HCEC 1CT (cell line): Measurements from ENCODE around the gene CRACR2A.

ENCODE experiments used
- DNase-seq: peaks from one replicate; pipeline ENCODE4 v3.0.0-alpha.2; 2017

CRACR2A gene, protein sequence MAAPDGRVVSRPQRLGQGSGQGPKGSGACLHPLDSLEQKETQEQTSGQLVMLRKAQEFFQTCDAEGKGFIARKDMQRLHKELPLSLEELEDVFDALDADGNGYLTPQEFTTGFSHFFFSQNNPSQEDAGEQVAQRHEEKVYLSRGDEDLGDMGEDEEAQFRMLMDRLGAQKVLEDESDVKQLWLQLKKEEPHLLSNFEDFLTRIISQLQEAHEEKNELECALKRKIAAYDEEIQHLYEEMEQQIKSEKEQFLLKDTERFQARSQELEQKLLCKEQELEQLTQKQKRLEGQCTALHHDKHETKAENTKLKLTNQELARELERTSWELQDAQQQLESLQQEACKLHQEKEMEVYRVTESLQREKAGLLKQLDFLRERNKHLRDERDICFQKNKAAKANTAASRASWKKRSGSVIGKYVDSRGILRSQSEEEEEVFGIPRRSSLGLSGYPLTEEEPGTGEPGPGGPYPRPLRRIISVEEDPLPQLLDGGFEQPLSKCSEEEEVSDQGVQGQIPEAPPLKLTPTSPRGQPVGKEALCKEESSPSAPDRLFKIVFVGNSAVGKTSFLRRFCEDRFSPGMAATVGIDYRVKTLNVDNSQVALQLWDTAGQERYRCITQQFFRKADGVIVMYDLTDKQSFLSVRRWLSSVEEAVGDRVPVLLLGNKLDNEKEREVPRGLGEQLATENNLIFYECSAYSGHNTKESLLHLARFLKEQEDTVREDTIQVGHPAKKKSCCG

DNA sequence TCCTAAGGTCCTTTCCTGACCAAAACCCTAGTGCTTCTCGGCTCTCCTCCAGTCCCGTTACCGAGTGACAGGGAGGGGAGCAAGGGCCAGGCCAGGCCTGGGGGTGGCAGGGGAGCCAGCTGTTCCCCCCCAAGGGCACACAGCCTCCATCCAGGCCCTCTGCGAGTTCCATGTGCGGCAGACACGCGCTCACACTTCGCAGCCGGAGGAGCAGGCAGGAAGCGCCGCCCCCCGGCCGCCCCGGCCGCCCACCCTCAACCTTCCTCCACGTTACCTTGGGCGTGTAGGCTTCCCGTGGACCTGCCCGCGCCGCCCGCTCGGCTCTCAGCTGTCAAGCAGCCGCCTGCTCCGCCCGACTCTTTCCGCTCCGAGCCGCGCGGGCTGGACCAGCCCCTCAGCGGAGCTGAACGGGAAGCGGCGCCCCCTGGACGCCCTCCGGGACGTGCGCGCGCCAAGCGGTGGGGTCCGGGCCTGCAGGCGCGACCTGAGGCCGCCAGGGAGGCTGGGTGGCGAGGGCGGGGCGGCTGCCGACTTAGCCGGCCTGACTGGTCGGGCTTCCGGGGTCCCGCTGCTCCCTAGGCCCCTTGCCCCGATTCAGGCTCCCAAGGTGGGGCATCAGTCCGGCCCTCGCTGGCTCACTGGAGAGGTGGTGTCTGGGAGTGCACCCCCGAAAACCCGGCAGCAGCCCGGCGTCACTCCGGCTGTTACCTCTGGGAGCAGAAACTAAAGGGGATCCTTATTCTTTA, at the start of gene CRACR2A:
Gene CRACR2A, minus strand, starts transcription at position 369 of the 746 bp plus-strand sequence. CDS start 56,110 bp downstream, outside the sequence.
- peak; percentile 75 for DNase-seq

DNA sequence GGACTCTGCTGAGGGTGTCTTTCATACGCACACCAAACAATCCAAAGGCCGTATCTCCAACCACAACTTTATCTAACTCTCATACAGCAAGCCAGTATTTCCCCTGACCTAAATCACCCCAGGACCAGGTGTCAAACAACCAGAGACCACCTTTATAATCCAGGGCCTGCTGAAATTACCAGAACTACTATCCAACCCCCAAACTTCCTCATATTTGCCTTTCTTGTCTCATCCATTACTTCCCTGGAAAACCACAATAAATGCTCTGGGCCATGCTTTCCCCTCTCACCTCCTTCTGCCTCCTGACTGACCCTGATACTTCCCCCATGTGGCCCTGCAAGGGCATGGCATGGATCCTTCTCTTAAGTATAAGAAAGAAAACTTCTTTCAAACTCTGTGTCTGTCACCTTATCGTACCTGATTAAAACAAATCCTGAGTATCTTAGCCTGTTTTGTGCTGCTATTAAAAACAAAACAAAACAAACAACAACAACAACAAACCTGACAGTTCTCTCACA, 44.7 kb upstream of the CRACR2A start:
- no peak for DNase-seq

DNA sequence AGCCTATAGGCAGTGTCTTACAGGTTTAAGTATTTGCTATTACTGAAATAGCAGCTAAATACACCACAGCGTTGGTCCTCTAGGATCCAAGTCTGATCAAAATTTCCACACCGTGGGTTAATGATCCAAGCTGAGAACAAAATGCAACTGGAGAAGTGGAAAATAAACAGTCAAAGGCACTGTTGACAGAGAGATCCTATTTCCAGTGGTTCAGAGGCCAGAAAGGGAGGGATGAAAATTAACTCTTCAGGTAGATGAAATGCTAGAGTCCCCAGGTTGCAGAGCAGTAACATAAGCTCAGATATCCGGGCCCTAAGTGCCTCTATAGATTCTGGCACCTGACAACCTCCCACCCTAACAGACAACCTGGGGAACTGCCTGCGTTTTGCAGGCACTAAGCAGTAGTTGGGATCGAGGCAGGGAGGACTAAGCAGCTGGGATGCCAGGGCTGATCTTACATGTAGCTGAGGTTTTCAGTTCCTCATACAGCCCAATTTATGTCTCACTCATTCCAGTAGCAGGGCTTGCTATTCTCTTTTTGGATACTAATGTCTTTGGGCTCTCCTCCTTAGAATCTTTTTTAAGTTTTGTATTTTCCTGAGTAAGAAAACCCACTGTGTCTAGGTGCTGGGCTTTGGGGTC, 42.7 kb upstream of the CRACR2A start:
- no peak for DNase-seq

DNA sequence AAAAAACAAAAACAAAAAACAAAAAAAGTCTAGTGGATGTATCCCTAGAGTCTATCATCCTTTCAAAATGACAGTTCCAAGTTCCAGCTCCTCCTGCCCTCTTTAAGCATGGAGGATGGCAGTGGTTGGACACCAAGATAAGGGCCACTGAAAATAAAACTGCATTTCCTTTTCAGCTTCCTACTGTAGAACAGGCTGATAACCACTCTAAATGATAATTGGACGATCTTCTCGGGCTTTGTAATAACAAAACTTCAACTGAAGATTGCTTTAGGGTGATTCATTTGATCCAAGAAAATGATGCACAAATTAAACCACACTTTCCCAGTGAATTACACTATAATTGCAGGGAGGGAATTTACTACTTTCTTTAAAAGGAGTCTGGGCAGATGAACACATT, 42.2 kb upstream of the CRACR2A start:
- no peak for DNase-seq

DNA sequence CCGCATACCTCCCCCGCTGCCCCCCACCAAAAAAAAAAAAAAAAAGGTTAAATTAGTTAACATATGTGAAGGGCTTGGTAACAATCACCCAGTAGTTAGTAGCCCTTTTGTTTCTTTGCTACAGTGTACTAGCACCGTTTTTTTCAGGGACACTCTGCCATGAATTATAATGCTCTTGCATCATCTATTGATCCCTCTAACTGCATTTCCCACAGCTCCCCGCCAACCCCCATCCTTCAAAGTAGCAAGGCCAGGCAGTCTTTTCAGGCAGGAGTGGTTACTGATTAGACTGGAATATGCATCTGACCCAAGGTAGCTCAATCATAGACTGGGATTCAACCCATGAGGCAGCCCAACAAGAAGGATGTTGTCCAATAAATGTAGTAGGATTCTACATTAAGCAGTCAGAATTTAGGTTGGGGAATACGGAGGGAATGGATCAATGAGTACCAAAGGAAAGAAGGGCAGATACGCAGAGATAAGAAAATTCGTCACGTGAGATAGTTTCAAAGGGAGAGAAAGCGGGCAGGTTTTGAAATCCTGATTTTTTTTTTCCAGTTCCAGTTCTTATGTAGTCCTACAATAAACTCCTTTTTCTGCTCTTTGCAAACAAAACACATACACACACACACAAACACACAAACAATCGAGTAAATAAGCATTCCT, 39.8 kb upstream of the CRACR2A start:
- DNase-seq = no peak

DNA sequence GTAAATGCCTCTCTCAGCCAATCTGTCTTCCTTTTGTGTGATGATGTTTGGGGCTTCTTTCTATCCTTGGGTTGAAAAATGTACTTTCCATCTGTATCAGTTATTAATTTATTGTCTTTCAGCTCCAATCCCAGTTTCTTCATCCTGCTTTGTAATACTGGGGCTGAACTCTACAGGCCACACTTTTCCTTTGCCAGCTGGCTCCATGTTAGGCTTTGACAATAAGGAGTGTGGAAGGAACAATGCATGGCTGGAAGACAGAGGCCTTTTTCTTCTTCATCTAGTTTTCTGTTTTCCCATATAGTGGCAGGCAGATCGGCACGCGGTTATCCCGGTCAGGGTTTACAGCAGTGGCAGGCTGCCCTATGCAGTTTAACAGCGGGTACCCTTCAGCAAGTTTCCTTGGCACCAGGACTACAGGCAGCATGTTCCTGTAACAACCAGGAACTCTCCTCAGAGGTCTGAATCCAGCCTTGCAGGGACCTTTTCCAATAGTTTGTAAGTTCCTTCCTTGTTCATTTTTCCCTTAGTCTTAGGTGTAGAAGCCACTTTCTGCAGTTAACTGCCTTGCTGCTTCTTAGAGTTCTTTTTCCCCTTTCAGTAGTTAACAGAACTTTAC, 38.5 kb upstream of the CRACR2A start:
- DNase-seq = no peak

DNA sequence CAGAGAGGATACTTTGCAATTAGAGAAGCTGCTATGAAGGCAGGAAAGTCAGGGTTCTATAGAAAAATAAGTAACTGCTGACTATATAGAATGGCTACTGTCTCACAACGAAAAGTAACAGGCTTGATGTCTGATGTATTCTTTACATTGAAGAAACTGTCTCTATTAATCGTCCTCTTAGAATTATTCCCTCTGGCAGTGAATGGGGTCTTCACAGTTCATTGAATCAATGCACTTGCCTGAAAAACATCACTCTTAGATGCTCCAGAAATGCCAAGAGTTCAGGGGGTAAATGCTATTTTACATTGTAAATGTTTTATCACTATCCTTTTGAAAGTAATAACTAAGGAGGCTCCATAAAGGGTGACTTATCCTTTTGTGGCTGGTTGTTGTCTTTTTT, 37.7 kb upstream of the CRACR2A start:
- DNase-seq = no peak

DNA sequence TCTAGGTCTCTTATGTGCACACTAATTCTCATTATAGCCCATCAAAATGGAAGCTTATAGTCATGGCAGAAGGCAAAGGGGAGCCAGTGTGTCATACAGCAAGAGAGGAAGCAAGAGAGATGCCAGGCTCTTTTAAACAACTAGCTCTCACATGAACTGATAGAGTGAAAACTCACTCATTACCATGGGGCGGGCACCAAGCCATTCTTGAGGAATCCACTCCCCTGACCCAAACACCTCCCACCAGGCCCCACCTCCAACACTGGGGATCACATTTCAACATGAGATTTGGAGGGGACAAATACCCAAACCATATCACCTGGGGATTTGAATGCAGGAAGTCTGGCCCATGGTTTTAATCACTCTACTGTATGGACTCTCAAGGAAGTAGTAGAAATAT, 36.9 kb upstream of the CRACR2A start:
- DNase-seq = no peak

DNA sequence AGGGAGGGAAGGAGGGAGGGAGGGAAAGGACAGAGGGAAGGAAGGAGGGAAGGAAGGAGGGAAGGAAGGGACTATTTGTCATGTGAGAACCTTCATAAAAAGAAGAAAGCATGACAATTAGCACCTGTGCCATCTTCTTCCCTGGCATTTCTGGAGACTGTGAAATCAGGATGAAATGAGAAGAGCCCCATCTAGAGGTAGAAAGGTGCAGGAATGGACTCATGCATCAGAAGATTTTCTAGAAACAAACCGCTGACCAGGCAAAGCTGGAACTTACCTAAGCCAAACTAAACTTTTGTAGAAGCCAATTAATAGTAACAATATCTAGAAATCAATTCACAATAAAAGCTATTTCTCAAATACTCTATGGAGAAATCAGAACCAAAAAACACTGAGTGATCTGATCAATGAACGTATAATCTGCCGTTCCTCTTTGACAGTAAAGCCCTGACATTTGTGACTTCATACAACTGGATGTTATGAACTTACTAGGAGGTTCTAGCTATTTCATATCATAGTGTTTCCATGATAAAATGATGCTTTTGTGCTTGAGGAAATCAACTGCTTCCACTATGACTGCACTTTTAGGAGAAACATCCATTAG, 24.4 kb upstream of the CRACR2A start:
- DNase-seq = peak; percentile 36

DNA sequence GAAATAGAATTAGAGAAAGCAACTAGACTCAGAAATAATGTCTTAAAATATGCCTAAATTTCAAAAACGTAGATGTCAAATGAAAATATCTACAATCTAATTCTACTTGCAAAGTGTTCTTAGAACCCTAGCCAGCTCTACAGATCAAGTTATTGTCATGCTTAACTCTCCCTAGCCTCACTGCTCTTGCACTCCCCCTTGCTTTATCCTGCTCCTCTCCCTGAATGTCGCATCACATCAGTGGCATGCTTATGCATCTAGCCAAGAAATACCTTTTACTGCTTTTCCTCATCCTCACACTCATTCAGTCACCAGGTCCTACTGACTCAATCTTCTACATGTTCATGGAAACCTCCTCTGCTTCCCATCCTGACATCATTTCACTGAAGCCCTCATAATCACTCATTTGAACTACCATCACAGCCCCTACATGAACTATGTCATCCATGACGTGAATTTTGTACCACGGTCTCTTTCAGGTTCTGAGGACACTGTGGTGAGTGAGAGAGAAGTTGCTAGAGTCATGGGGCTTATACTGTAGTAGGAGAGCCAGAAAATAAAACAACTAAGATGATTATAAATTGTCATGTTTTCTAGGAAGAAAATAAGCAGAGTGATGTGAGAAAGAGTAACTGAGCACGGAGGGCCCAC, 22.6 kb upstream of the CRACR2A start:
- DNase-seq = no peak

DNA sequence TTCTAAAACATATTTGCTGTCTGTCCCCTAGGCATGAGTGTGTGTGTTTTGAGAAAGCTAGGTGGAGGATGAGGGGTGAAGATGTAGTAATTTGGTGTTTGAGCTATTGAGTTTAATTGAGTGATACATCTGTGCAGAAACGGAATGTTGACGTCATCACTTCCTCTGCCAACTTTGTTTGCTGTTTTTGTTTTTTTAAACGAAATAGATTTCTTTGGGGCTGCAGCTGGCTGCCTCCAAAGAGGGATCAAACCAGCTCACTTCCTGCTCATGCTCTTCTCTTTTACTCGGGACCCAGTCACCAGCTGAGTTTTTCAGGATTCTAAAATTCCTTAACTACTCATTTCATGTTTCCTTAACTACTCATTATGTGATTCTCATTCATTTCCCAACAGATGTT, 19.5 kb upstream of the CRACR2A start:
- peak; percentile 83 for DNase-seq

DNA sequence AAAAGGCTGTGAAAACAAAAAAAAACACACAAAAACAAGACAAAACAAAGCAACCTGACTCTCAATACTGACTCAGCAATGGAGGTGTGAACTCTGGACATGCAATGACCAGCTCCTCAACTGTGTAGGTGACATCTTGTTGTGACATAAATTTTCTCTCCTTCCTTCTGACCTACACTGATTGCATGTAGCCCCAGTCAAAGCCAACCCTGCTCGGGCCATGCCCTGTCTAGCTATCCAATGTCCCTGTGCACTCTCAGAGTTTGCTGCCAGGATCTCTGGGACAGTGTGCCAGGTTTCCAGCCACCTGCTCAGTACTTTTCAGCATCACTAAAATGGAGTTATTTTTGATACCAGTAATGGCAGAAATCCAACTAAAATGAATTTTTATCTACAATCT, 18.9 kb upstream of the CRACR2A start:
- no peak for DNase-seq

DNA sequence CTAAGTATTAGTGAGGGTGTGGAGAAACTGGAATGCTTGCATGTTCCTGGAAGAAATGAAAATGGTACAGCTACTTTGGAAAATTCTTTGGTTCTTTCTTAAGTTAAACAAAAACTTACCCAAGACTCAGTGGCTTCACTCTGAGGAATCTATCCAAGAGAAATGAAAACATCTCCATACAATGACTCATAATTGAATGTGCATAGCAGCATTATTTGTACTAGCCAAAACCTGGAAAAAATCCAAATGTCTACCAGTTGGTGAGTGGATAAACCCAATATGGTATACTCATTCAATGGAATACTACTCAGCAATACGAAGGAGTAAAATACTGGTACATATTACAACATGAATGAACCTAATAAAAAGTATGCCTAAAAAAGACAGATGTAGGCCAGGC, 18.0 kb upstream of the CRACR2A start:
- DNase-seq = peak; percentile 91

DNA sequence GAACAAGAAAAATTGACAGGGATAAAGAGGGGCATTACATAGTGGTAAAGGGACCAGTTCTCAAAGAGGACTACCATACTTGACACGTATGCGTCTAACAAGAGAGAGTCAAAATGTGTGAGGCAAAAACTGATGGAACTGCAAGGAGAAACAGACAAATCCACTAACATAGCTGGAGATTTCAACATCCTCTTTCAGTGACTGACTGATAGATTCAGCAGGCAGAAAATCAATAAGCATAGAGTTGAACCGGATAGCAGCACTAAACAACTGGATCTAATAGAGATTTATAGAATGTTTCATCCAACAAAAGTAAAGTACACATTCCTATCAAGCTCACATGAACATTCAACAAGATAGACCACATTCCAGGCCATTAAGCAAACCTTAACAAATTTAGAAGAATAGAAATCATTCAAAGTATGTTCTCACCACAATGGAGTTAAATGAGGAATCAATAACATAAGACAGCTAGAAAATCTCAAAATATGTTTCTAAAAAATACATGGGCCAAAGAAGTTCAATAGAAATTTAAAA, 16.1 kb upstream of the CRACR2A start:
- no peak for DNase-seq

DNA sequence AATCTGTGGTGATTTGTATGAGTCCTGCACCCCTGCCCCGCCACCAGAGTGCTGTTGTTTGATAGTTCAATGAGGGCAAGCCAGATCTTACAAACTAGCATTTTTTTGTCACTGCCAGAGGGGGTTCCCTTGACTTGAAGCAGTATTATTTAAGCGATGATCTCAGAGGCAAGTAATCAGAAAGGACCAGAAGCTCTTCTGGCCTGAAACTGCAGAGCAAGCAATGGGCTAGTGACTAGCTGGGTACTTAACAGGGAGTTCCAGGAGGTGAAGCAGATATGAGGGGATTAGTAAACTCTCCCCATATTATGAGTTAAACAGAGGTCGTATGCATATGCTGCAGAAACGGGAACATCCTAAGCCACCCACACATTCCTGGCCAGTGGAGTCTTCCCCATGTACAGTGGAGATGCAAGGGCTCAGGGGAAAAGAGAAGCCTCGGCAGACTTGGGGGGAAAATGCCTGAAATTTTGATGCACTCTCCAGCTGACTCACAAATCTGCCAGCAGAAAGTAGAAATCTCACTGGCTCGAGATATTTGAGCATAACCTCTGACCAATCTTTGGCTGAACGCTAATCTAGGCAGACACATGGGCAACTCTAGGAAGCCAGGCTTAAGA, 8.3 kb upstream of the CRACR2A start:
- DNase-seq = no peak

DNA sequence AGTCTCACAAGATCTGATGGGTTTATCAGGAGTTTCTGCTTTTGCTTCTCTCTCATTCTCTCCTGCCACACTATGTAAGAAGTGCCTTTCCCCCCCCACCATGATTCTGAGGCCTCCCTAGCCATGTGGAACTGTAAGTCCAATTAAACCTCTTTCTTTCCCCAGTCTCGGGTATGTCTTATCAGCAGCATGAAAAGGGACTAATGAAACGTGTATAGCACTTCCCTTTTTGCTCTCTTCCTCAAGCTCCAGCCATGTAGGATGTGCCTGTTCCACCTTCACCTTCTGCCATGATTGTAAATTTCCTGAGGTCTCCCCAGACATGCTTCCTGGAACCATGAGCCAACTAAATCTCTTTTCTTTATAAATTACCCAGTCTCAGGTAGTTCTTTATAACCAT, 7.0 kb upstream of the CRACR2A start:
- no peak for DNase-seq

DNA sequence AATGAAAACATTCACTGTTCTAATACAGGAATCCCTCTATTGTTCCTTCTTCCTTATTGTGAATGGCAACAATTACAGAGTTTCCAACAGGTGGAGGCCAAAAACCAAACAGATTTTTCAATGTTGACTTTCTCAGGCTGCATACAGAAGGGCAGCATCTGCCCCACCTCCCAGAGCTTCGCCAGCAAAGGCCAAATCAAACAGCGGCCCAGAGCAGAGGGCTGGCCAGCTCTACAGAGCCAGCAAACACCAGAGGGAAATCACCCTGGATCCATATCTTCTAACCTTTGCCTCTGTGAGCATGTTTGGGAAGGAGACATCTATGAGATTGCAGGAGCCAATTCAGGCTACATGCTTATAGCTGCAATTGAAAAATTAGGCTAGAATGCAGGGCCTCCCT, 4.4 kb upstream of the CRACR2A start:
- no peak for DNase-seq

DNA sequence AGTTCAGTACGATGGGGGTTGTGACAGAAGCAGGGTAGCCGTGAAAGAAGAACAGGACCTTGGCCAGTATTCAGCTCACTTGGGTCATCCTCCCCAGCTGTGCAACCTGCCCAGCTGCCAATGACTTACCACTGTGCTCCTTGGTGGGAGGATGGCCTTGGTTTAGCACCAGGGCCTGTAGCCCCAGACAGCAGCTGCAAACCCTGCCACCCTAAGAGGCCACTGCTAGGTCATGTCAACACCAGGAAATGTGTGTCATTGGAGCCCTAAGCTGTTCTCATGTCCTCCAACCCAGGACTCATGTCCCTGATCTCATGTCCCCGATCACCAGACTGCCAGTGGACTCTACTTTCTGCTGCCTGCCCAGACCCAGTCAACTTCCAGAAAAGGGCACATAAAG, 3.0 kb upstream of the CRACR2A start:
- DNase-seq = no peak

DNA sequence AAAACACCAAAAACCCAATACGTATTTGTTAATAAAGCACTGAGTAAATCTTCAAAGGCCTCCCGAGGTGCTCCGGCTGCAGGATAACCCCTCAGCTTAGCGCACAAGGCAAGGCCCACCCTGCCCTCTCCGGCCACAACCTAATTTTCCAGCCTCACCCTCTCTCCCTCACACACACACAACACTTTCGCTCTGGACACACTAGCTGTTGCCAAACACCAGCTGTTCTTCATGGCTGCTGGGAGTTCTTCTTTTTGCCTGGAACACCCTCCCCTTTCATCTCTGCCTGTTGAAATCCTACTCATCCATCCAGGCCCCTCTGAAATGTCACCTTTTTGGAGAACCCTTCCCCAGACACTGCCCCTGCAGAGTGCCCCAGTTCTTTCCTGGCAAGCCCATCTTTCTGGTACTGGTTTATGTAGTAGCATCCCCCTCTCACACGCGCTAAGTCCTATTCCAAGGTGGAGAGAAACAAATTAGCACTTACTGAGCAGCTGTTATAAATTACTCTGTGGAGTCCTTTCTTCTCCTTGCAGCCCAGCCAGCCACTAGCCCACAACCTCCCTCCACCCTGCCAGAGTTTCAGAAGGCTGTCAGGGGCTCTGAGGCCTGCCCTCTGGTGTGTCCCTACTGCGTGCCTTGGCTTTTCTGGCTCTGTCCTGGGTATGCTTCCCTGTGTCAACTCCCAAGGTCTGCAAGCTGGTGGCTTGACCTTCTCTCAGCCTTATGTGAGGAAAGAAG, 805 bp upstream of the CRACR2A start:
- peak; percentile 24 for DNase-seq
